ENCODE data around the gene CSF2RB.

DNA sequence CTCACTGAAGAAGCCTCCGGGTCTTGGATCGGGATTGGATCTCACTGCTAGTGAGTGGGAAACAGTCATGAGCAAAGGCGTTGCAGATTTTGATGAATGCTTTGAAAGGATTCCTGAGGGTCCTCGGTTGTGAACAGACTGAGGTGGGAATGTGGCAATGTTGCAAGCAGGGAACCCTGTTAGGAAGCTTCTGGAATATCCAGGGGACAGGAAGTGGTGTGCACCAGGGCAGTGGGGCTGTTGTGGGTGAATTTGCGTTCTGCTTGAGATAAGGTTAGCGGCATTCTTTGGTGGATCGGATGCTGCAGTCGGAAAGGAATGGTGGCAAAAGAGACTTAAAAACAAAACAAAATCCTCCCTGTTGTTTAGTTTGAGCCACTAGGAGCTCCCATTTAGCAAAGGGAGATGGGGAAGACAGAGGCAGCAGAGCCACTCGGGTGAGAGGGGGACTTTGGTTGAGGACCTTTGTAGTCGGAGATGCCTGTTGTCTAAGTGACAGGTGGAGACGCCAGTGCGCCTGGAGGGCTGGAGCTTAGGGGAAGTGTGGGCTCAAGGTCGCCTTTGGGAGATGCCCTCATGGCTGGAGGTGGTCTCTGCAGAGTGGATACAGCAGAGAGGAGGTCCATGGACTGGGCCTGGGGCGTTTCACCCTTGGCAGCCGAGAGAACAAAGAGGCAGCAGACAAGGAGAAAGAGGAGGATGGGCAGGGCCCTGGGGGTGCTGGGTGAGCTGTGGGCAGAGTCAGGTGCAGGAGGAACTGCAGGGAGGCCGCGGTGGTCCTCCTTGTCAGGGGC is 37.6 kb downstream of the CSF2RB start:
- TF ChIP-seq, protein P1, sequence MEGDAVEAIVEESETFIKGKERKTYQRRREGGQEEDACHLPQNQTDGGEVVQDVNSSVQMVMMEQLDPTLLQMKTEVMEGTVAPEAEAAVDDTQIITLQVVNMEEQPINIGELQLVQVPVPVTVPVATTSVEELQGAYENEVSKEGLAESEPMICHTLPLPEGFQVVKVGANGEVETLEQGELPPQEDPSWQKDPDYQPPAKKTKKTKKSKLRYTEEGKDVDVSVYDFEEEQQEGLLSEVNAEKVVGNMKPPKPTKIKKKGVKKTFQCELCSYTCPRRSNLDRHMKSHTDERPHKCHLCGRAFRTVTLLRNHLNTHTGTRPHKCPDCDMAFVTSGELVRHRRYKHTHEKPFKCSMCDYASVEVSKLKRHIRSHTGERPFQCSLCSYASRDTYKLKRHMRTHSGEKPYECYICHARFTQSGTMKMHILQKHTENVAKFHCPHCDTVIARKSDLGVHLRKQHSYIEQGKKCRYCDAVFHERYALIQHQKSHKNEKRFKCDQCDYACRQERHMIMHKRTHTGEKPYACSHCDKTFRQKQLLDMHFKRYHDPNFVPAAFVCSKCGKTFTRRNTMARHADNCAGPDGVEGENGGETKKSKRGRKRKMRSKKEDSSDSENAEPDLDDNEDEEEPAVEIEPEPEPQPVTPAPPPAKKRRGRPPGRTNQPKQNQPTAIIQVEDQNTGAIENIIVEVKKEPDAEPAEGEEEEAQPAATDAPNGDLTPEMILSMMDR (conservative IDR thresholded peaks at IDR 0.05): no peak
- TF ChIP-seq ZFX (IDR thresholded peaks at IDR 0.05): no peak
